ENCODE results near the gene SH3TC1. TPM values are rescaled to one million over a fixed set of nuclear protein-coding genes. Genes with fewer than 3 reads are reported as not detected.

The SH3TC1 gene
- total RNA-seq, 1 experiment from 2014 or later = 28.9 TPM

- peaks cover 32% of the 10 kb centered on the region for H3K4me1 ChIP-seq
These were observed 81.2 kb downstream of the SH3TC1 start for GRCh38 chr4:8280158-8280875.

GRCh38 chr4:8280876-8281440 is 81.9 kb downstream of the SH3TC1 start:
- H3K4me3 ChIP-seq = no peak overlapping the region
- H3K4me1 ChIP-seq = peaks cover 30% of the 10 kb centered on the region
- H3K9me3 ChIP-seq (replicated peaks) = no peaks in the 10 kb centered on the region
- peaks cover 6% of the 10 kb centered on the region; the same call in 1 of the 2 replicates for H3K27me3 ChIP-seq
- no peak for DNase-seq
- H3K27ac ChIP-seq = no peak overlapping the region
- no peaks in the 10 kb centered on the region for H3K36me3 ChIP-seq

More at GRCh38 chr4:8280158-8280875, 81.2 kb downstream of the SH3TC1 start:
- Histone ChIP-seq H3K27me3 (peaks cover 6% of the 10 kb centered on the region; the same call in 1 of the 2 replicates), H3K4me3 (no peak overlapping the region), H3K36me3 (no peaks in the 10 kb centered on the region), H3K9me3 (replicated peaks) (no peaks in the 10 kb centered on the region), H3K27ac (no peak overlapping the region)
- DNase-seq = no peak

- Histone ChIP-seq H3K36me3 (no peaks in the 10 kb centered on the region), H3K4me1 (peaks cover 28% of the 10 kb centered on the region), H3K9me3 (replicated peaks) (no peaks in the 10 kb centered on the region), H3K4me3 (no peak overlapping the region), H3K27me3 (peaks cover 6% of the 10 kb centered on the region; the same call in 1 of the 2 replicates), H3K27ac (no peak overlapping the region)
- no peak for DNase-seq
These were observed 82.5 kb downstream of the SH3TC1 start for GRCh38 chr4:8281519-8282133.

- no peak for DNase-seq
- no peak overlapping the region for H3K27ac ChIP-seq
- H3K36me3 ChIP-seq = no peaks in the 10 kb centered on the region
- peaks cover 24% of the 10 kb centered on the region for H3K4me1 ChIP-seq
- H3K4me3 ChIP-seq = no peak overlapping the region
- peaks cover 6% of the 10 kb centered on the region; the same call in 1 of the 2 replicates for H3K27me3 ChIP-seq
- H3K9me3 ChIP-seq (replicated peaks) = no peaks in the 10 kb centered on the region
These were observed 83.1 kb downstream of the SH3TC1 start for GRCh38 chr4:8282134-8282641.

- no peak for DNase-seq
- Histone ChIP-seq H3K4me1 (peaks cover 24% of the 10 kb centered on the region), H3K4me3 (no peak overlapping the region), H3K27ac (no peak overlapping the region), H3K27me3 (peaks cover 6% of the 10 kb centered on the region; the same call in 1 of the 2 replicates), H3K9me3 (replicated peaks) (no peaks in the 10 kb centered on the region), H3K36me3 (no peaks in the 10 kb centered on the region)
These were observed 83.7 kb downstream of the SH3TC1 start for GRCh38 chr4:8282742-8283141.

- H3K36me3 ChIP-seq = no peaks in the 10 kb centered on the region
- H3K27ac ChIP-seq = no peak overlapping the region
- DNase-seq = no peak
- H3K27me3 ChIP-seq = peaks cover 6% of the 10 kb centered on the region; the same call in 1 of the 2 replicates
- H3K4me1 ChIP-seq = peaks cover 24% of the 10 kb centered on the region
- no peaks in the 10 kb centered on the region for H3K9me3 ChIP-seq (replicated peaks)
- no peak overlapping the region for H3K4me3 ChIP-seq
These were observed 84.1 kb downstream of the SH3TC1 start for GRCh38 chr4:8283161-8283560.

- peak in 1 of 2 experiments; percentile 47 for DNase-seq
- H3K27me3 ChIP-seq = peaks cover 6% of the 10 kb centered on the region; the same call in 1 of the 2 replicates
- H3K4me3 ChIP-seq = no peak overlapping the region
- H3K36me3 ChIP-seq = no peaks in the 10 kb centered on the region
- H3K9me3 ChIP-seq (replicated peaks) = no peaks in the 10 kb centered on the region
- peaks cover 21% of the 10 kb centered on the region for H3K4me1 ChIP-seq
- H3K27ac ChIP-seq = no peak overlapping the region
These were observed 84.6 kb downstream of the SH3TC1 start for GRCh38 chr4:8283631-8284121.

- DNase-seq = no peak
- Histone ChIP-seq H3K4me1 (peaks cover 19% of the 10 kb centered on the region), H3K27ac (no peak overlapping the region), H3K4me3 (no peak overlapping the region), H3K27me3 (peaks cover 6% of the 10 kb centered on the region; the same call in 1 of the 2 replicates), H3K36me3 (no peaks in the 10 kb centered on the region), H3K9me3 (replicated peaks) (no peaks in the 10 kb centered on the region)
These were observed 85.3 kb downstream of the SH3TC1 start for GRCh38 chr4:8284391-8284790.

GRCh38 chr4:8285143-8285975 is 86.3 kb downstream of the SH3TC1 start:
- Histone ChIP-seq H3K36me3 (no peaks in the 10 kb centered on the region), H3K4me1 (peaks cover 19% of the 10 kb centered on the region), H3K9me3 (replicated peaks) (no peaks in the 10 kb centered on the region), H3K27ac (no peak overlapping the region), H3K27me3 (peaks cover 6% of the 10 kb centered on the region; the same call in 1 of the 2 replicates), H3K4me3 (no peak overlapping the region)
- DNase-seq = no peak

- Histone ChIP-seq H3K27ac (no peak overlapping the region), H3K27me3 (peaks cover 6% of the 10 kb centered on the region; the same call in 1 of the 2 replicates), H3K4me1 (peaks cover 19% of the 10 kb centered on the region), H3K9me3 (replicated peaks) (no peaks in the 10 kb centered on the region), H3K4me3 (no peak overlapping the region), H3K36me3 (no peaks in the 10 kb centered on the region)
- DNase-seq = no peak
These were observed 87.1 kb downstream of the SH3TC1 start for GRCh38 chr4:8285976-8286718.

- no peak for DNase-seq
- Histone ChIP-seq H3K4me1 (peaks cover 16% of the 10 kb centered on the region), H3K27ac (no peak overlapping the region), H3K36me3 (no peaks in the 10 kb centered on the region), H3K27me3 (peaks cover 6% of the 10 kb centered on the region; the same call in 1 of the 2 replicates), H3K9me3 (replicated peaks) (no peaks in the 10 kb centered on the region), H3K4me3 (no peak overlapping the region)
These were observed 87.7 kb downstream of the SH3TC1 start for GRCh38 chr4:8286719-8287342.

GRCh38 chr4:8287343-8288280 is 88.5 kb downstream of the SH3TC1 start:
- no peak for DNase-seq
- Histone ChIP-seq H3K27me3 (peaks cover 9% of the 10 kb centered on the region; the same call in 1 of the 2 replicates), H3K36me3 (no peaks in the 10 kb centered on the region), H3K27ac (no peak overlapping the region), H3K4me1 (peaks cover 16% of the 10 kb centered on the region), H3K9me3 (replicated peaks) (no peaks in the 10 kb centered on the region), H3K4me3 (no peak overlapping the region)
